ENCODE results near the gene PRSS3. TPM values are rescaled to one million over a fixed set of nuclear protein-coding genes. Genes with fewer than 3 reads are reported as not detected.
A peak's percentile ranks its signal among the peaks of the same experiment; 100 is the strongest.

The PRSS3 gene
- total RNA-seq, 1 donor from 2014 or later: 0.59 TPM

GRCh38 chr9:33780276-33780675 is 15.1 kb upstream of the PRSS3 start:
- no peaks in the 10 kb centered on the region for H3K36me3 Mint-ChIP-seq (ENCODE audit: low read depth, unreplicated experiment)
- H3K9me3 Mint-ChIP-seq (ENCODE audit: unreplicated experiment): no peaks in the 10 kb centered on the region
- no peak overlapping the region for H3K27ac Mint-ChIP-seq (ENCODE audit: unreplicated experiment)
- H3K27me3 Mint-ChIP-seq (ENCODE audit: unreplicated experiment): peaks cover 2% of the 10 kb centered on the region
- no peak overlapping the region for H3K4me3 Mint-ChIP-seq (ENCODE audit: unreplicated experiment)
- peaks cover 2% of the 10 kb centered on the region for H3K4me1 Mint-ChIP-seq (ENCODE audit: unreplicated experiment)
- DNase-seq (ENCODE audit: low spot score): no peak
- no peak for TF ChIP-seq CTCF (IDR thresholded peaks at IDR 0.05; ENCODE audit: unreplicated experiment)

DNA sequence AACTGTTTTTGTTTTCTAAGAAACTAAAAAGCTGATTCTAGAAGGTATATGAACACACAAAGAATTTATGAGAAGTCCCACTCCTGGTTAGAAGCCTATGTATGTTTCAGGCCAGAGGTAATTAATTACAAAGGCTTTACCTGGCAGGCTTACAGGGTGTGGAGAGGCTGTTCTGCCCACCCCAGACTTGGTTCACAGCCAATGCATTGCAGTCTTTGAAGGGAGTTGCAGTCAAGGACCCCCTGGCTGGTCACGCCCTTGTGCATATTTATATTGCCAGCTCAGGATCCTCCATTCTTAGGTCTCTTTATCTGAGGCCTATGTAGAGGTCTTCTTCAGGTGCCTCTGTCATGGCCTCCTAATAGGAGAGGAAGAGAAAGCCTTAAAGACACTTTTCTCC is 13.6 kb upstream of the PRSS3 start:
- H3K36me3 Mint-ChIP-seq (ENCODE audit: low read depth, unreplicated experiment): no peaks in the 10 kb centered on the region
- H3K9me3 Mint-ChIP-seq (ENCODE audit: unreplicated experiment): no peaks in the 10 kb centered on the region
- no peak for DNase-seq (ENCODE audit: low spot score)
- no peak for TF ChIP-seq CTCF (IDR thresholded peaks at IDR 0.05; ENCODE audit: unreplicated experiment)
- no peak overlapping the region for H3K4me3 Mint-ChIP-seq (ENCODE audit: unreplicated experiment)
- H3K27me3 Mint-ChIP-seq (ENCODE audit: unreplicated experiment): peaks cover 4% of the 10 kb centered on the region
- H3K4me1 Mint-ChIP-seq (ENCODE audit: unreplicated experiment): peaks cover 2% of the 10 kb centered on the region
- H3K27ac Mint-ChIP-seq (ENCODE audit: unreplicated experiment): no peak overlapping the region

GRCh38 chr9:33782395-33783152 is 12.8 kb upstream of the PRSS3 start:
- no peak overlapping the region for H3K27ac Mint-ChIP-seq (ENCODE audit: unreplicated experiment)
- TF ChIP-seq CTCF (IDR thresholded peaks at IDR 0.05; ENCODE audit: unreplicated experiment): no peak
- no peak for DNase-seq (ENCODE audit: low spot score)
- peaks cover 2% of the 10 kb centered on the region for H3K4me1 Mint-ChIP-seq (ENCODE audit: unreplicated experiment)
- H3K4me3 Mint-ChIP-seq (ENCODE audit: unreplicated experiment): no peak overlapping the region
- H3K36me3 Mint-ChIP-seq (ENCODE audit: low read depth, unreplicated experiment): no peaks in the 10 kb centered on the region
- H3K9me3 Mint-ChIP-seq (ENCODE audit: unreplicated experiment): no peaks in the 10 kb centered on the region
- peaks cover 4% of the 10 kb centered on the region for H3K27me3 Mint-ChIP-seq (ENCODE audit: unreplicated experiment)

DNA sequence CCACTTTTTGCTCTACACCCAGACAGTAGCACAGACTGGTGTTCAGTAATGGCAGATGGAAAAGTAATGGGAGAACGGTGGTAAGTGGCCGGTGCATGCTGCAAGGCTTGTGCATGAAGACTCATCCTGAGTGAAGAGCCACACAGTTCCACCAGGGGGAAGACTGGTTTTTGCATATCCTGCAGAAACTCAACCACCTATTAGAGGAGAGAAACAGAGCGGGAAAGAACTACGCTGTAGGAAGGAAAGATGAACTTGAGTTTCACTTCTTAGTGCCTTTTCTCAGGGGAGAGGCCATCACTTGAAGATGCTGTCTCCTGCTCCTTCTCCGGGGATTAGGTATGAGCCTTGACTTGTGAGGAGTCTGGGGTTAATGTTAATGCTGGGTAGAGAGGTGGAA is 9.4 kb upstream of the PRSS3 start:
- H3K4me3 Mint-ChIP-seq (ENCODE audit: unreplicated experiment): no peak overlapping the region
- no peaks in the 10 kb centered on the region for H3K9me3 Mint-ChIP-seq (ENCODE audit: unreplicated experiment)
- DNase-seq (ENCODE audit: low spot score): no peak
- peak; percentile 36 for TF ChIP-seq CTCF (IDR thresholded peaks at IDR 0.05; ENCODE audit: unreplicated experiment)
- H3K4me1 Mint-ChIP-seq (ENCODE audit: unreplicated experiment): peaks cover 2% of the 10 kb centered on the region
- H3K36me3 Mint-ChIP-seq (ENCODE audit: low read depth, unreplicated experiment): no peaks in the 10 kb centered on the region
- peaks cover 2% of the 10 kb centered on the region for H3K27me3 Mint-ChIP-seq (ENCODE audit: unreplicated experiment)
- no peak overlapping the region for H3K27ac Mint-ChIP-seq (ENCODE audit: unreplicated experiment)

- Mint-ChIP-seq H3K4me1 (ENCODE audit: unreplicated experiment) (peaks cover 2% of the 10 kb centered on the region), H3K27me3 (ENCODE audit: unreplicated experiment) (peaks cover 2% of the 10 kb centered on the region), H3K4me3 (ENCODE audit: unreplicated experiment) (no peak overlapping the region), H3K9me3 (ENCODE audit: unreplicated experiment) (no peaks in the 10 kb centered on the region), H3K36me3 (ENCODE audit: low read depth, unreplicated experiment) (no peaks in the 10 kb centered on the region), H3K27ac (ENCODE audit: unreplicated experiment) (no peak overlapping the region)
- no peak for TF ChIP-seq CTCF (IDR thresholded peaks at IDR 0.05; ENCODE audit: unreplicated experiment)
- no peak for DNase-seq (ENCODE audit: low spot score)
These were observed 8.7 kb upstream of the PRSS3 start for GRCh38 chr9:33786681-33787080.
